ENCODE results near the gene TRPM3. TPM values are rescaled to one million over a fixed set of nuclear protein-coding genes. Genes with fewer than 3 reads are reported as not detected.

TRPM3 gene
- total RNA-seq, 1 experiment from 2014 or later = not detected

DNA sequence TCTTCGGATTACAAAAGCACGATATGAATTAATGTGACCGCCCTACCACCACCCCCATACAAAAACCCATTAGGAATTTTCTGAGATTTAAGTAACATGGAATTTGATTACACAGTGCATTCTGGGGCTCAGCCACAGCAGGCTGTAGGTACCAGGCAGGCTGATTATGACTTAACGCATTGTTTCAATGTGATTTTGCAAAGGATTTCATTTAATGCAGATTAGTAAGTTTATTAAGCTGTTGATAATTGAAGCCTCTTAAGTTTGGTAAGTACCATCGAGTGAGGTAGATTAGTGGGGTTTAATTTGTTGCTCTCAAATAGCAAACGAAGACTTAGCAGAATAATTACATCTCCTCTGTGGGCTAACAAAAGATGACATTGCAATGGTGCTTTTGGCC lies 240.1 kb downstream of the TRPM3 start:
- H3K36me3 ChIP-seq (ENCODE audit: control insufficient read depth, insufficient read depth, low read length) = no peaks in the 10 kb centered on the region
- in situ Hi-C loops (cut with HindIII; ENCODE audit: low pct_unique_long_range_greater_than_20kb, low sequenced_read_pairs) = no loop called here
- H3K9me3 ChIP-seq (ENCODE audit: control insufficient read depth, insufficient read depth, low read depth, low read length) = no peaks in the 10 kb centered on the region
- TF ChIP-seq, protein P1, sequence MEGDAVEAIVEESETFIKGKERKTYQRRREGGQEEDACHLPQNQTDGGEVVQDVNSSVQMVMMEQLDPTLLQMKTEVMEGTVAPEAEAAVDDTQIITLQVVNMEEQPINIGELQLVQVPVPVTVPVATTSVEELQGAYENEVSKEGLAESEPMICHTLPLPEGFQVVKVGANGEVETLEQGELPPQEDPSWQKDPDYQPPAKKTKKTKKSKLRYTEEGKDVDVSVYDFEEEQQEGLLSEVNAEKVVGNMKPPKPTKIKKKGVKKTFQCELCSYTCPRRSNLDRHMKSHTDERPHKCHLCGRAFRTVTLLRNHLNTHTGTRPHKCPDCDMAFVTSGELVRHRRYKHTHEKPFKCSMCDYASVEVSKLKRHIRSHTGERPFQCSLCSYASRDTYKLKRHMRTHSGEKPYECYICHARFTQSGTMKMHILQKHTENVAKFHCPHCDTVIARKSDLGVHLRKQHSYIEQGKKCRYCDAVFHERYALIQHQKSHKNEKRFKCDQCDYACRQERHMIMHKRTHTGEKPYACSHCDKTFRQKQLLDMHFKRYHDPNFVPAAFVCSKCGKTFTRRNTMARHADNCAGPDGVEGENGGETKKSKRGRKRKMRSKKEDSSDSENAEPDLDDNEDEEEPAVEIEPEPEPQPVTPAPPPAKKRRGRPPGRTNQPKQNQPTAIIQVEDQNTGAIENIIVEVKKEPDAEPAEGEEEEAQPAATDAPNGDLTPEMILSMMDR (IDR thresholded peaks at IDR 0.05) = no peak
- TF ChIP-seq POLR2AphosphoS5 (IDR thresholded peaks at IDR 0.05; ENCODE audit: low read depth, low read length) (no peak), SIN3A (IDR thresholded peaks at IDR 0.05; ENCODE audit: borderline replicate concordance, insufficient read depth, low read depth, low read length) (no peak), TCF7L2 (IDR thresholded peaks at IDR 0.05; ENCODE audit: low read depth, low read length) (no peak)
- TF ChIP-seq, protein P2, sequence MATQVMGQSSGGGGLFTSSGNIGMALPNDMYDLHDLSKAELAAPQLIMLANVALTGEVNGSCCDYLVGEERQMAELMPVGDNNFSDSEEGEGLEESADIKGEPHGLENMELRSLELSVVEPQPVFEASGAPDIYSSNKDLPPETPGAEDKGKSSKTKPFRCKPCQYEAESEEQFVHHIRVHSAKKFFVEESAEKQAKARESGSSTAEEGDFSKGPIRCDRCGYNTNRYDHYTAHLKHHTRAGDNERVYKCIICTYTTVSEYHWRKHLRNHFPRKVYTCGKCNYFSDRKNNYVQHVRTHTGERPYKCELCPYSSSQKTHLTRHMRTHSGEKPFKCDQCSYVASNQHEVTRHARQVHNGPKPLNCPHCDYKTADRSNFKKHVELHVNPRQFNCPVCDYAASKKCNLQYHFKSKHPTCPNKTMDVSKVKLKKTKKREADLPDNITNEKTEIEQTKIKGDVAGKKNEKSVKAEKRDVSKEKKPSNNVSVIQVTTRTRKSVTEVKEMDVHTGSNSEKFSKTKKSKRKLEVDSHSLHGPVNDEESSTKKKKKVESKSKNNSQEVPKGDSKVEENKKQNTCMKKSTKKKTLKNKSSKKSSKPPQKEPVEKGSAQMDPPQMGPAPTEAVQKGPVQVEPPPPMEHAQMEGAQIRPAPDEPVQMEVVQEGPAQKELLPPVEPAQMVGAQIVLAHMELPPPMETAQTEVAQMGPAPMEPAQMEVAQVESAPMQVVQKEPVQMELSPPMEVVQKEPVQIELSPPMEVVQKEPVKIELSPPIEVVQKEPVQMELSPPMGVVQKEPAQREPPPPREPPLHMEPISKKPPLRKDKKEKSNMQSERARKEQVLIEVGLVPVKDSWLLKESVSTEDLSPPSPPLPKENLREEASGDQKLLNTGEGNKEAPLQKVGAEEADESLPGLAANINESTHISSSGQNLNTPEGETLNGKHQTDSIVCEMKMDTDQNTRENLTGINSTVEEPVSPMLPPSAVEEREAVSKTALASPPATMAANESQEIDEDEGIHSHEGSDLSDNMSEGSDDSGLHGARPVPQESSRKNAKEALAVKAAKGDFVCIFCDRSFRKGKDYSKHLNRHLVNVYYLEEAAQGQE (IDR thresholded peaks at IDR 0.05; ENCODE audit: insufficient read depth in 1 of 2, low read depth in 2 of 2, low read length in 1 of 2) = no peak
- no peaks in the 10 kb centered on the region for H3K4me1 ChIP-seq (ENCODE audit: control insufficient read depth, insufficient read depth, low read length)
- intact Hi-C loops (cut with micrococcal nuclease; ENCODE audit: unreplicated experiment) = no loop called here
- ATAC-seq (no peak), DNase-seq (ENCODE audit: low read depth, low spot score) (no peak)
- no TSS peak for BruUV-seq (replicated peaks)
- no peak overlapping the region for H3K27ac ChIP-seq (ENCODE audit: low read length)
- POLR2A ChIA-PET = no interaction called here
- no peak overlapping the region for H3K4me3 ChIP-seq (ENCODE audit: low read depth in 2 of 2, low read length in 2 of 2)
- CTCF ChIA-PET = no interaction called here
- no peaks in the 10 kb centered on the region for H3K27me3 ChIP-seq (ENCODE audit: control insufficient read depth, insufficient read depth, low read length)

DNA sequence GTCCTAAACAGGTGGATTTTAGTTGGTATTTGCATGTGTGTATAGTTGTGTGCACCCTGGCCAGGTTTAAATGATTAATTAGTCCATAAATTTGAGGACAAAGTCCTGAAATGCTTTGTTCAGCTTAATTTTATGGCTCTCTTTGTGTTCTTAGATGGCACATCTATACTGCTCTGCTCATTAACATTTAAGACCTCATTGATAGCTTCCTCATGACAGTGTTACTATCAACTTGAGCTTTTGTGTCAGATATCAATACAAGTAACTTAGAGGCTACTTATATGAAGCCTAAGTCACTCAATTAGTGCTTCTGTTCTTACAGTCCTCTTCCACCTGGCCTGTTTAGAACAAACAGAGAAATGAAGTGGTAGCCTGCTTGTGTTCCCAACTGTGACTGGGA lies 240.9 kb downstream of the TRPM3 start:
- BruUV-seq (replicated peaks) = no TSS peak

More for the DNA sequence above, 240.9 kb downstream of the TRPM3 start:
- H3K27ac ChIP-seq (ENCODE audit: low read length) = no peak overlapping the region
- H3K27me3 ChIP-seq (ENCODE audit: control insufficient read depth, insufficient read depth, low read length) = no peaks in the 10 kb centered on the region
- H3K4me3 ChIP-seq (ENCODE audit: low read depth in 2 of 2, low read length in 2 of 2) = no peak overlapping the region
- no peaks in the 10 kb centered on the region for H3K9me3 ChIP-seq (ENCODE audit: control insufficient read depth, insufficient read depth, low read depth, low read length)
- TF ChIP-seq SIN3A (IDR thresholded peaks at IDR 0.05; ENCODE audit: borderline replicate concordance, insufficient read depth, low read depth, low read length) = no peak
- TF ChIP-seq, protein P2 (IDR thresholded peaks at IDR 0.05; ENCODE audit: insufficient read depth in 1 of 2, low read depth in 2 of 2, low read length in 1 of 2) = no peak
- TF ChIP-seq, protein P1 (IDR thresholded peaks at IDR 0.05) = no peak
- TF ChIP-seq POLR2AphosphoS5 (IDR thresholded peaks at IDR 0.05; ENCODE audit: low read depth, low read length) = no peak
- no peak for TF ChIP-seq TCF7L2 (IDR thresholded peaks at IDR 0.05; ENCODE audit: low read depth, low read length)
- no peak for ATAC-seq
- no peaks in the 10 kb centered on the region for H3K4me1 ChIP-seq (ENCODE audit: control insufficient read depth, insufficient read depth, low read length)
- intact Hi-C loops (cut with micrococcal nuclease; ENCODE audit: unreplicated experiment) (no loop called here), in situ Hi-C loops (cut with HindIII; ENCODE audit: low pct_unique_long_range_greater_than_20kb, low sequenced_read_pairs) (no loop called here)
- ChIA-PET POLR2A (no interaction called here), CTCF (no interaction called here)
- no peak for DNase-seq (ENCODE audit: low read depth, low spot score)
- no peaks in the 10 kb centered on the region for H3K36me3 ChIP-seq (ENCODE audit: control insufficient read depth, insufficient read depth, low read length)

All from Panc1 (cell line).